ENCODE measurements around the gene PPT2.

GRCh38 chr6:32168350-32168749, 14.4 kb downstream of the PPT2 start:
- no peak for TF ChIP-seq CTCF (IDR thresholded peaks at IDR 0.05)
- no peak for TF ChIP-seq POLR2A (IDR thresholded peaks at IDR 0.05)
- TF ChIP-seq EP300 (IDR thresholded peaks at IDR 0.05) = no peak
